Fibroblast of mammary gland (primary cell): ENCODE results near the gene ARMC12.

Source experiments
- DNase-seq: peaks from one replicate; pipeline ENCODE4 v3.0.0-alpha.2; 2010; ENCODE audit warnings: low read depth
- H3K4me3 ChIP-seq: 2 replicates; pipeline ENCODE4 v1.5.1; 2011; ENCODE audit warnings: low read depth, mild to moderate bottlenecking, low read length, moderate library complexity; ENCODE audit not compliant: control insufficient read depth
- TF ChIP-seq, protein P1 (sequence below): conservative IDR thresholded peaks from 2 replicates; pipeline ENCODE4 v1.5.1; 2011; ENCODE audit warnings: low read depth, low read length, inconsistent platforms; ENCODE audit not compliant: control insufficient read depth, insufficient read depth

ARMC12 gene

DNA sequence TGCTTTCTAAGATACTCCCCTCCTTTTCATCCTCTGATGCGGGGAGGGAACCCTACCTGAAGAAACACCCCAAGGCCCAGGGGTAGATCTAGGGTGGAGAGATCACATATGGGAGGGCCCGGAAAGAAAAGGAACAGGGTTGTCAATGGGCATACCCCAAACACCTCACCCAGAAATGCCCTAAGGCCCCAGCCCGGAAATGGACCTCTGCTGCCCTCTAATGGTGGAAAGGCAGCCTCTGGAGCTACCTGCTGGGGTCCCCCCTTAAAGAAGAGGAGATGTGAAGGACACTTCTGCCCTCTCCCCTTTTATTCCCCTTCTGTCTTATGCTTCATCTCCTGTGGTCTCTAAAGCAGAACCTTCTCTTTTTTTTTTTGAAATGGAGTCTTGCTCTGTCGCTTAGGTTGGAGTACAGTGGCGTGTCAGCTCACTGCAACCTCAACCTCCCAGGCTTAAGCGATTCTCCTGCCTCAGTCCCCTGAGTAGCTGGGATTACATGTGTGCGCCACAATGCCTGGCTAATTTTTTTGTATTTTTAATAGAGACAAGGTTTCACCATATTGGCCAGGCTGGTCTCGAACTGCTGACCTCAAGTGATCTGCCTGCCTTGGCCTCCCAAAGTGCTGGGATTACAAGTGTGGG, 458 bp upstream of the ARMC12 start:
- no peak overlapping the region for H3K4me3 ChIP-seq
- DNase-seq = peak; percentile 61
- TF ChIP-seq, protein P1, sequence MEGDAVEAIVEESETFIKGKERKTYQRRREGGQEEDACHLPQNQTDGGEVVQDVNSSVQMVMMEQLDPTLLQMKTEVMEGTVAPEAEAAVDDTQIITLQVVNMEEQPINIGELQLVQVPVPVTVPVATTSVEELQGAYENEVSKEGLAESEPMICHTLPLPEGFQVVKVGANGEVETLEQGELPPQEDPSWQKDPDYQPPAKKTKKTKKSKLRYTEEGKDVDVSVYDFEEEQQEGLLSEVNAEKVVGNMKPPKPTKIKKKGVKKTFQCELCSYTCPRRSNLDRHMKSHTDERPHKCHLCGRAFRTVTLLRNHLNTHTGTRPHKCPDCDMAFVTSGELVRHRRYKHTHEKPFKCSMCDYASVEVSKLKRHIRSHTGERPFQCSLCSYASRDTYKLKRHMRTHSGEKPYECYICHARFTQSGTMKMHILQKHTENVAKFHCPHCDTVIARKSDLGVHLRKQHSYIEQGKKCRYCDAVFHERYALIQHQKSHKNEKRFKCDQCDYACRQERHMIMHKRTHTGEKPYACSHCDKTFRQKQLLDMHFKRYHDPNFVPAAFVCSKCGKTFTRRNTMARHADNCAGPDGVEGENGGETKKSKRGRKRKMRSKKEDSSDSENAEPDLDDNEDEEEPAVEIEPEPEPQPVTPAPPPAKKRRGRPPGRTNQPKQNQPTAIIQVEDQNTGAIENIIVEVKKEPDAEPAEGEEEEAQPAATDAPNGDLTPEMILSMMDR = peak; percentile 95

DNA sequence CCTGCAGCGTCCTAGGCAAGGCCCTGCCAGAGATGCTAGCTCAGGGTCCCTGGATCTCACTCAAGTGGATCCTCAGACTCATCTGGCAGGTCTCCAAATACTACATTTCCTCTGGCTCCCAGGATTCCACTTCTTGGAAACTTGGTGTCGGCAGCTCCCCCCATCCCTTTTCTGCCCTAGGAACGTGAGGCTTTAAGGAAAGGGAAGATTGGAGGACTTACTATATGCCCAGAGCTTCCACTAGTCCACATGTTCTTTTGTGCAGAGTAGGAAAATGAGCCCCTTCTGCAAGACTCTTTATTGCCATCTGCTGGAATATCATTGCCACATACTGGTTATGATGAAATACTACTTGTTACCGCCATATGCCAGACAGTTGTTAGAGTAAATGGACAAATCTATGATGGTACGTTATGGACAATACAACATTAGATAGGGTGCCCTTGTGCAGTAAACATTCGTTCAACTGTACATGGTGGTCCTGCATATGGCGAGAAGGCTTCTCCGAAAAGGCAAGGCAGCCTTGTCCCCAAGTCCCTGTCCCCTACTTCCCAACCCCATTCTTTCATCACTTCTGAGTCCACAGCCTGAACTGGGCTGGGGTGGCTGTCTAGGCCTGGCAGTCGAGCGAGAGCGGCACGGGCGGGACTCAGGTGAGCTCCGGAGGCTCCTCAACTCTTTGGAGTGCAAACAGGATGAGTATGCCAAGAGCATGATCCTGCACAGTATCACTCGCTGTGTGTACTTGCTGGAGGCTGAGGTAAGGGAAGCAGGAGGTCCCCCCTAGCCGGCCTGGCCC, 780 bp downstream of the ARMC12 start:
- DNase-seq = peak; percentile 88
- TF ChIP-seq, protein P1 = peak; percentile 92

DNA sequence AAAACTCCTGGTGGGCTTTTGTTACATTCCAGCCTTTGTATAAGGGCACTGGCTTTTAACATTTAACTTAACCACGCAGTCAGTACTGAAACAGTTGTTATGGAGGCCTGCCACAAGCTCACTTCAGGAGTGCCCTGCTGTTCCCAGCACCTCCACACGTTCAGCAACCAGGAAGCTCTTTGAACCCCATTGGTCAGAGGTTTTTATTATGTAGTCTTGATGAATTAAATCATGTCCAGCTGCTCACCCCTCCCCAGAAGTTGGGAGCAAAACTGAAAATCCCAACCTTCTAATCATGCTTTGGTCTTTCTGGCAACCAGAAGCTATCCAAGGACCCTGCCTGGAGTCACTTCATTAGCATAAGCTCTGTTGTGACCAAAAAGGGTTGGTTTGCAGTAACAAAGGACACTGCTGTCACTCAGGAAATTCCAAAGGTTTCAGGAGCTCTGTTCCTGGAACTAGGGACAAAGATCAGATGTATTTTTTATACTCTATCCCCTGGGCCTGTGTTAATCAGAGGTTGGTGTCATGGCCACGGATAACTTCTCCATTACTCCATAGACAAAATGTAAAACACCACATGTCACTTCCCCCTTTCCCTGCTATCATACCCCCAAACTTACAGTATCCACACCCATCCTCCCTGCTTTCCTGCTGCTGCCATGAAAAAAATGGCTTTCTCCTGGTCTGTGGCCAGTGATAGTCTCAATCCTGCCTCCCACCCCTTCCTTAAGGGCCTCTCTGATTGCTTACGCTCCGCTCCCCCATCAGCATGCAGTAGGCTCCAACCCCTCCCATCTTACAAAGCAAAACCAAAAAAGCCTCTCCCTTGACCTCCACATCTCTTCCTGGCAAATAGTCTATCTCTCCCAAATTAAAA, 3.1 kb downstream of the ARMC12 start:
- no peak for DNase-seq
- TF ChIP-seq, protein P1 = no peak
- no peak overlapping the region for H3K4me3 ChIP-seq

More for the DNA sequence above, 780 bp downstream of the ARMC12 start:
- no peak overlapping the region for H3K4me3 ChIP-seq

DNA sequence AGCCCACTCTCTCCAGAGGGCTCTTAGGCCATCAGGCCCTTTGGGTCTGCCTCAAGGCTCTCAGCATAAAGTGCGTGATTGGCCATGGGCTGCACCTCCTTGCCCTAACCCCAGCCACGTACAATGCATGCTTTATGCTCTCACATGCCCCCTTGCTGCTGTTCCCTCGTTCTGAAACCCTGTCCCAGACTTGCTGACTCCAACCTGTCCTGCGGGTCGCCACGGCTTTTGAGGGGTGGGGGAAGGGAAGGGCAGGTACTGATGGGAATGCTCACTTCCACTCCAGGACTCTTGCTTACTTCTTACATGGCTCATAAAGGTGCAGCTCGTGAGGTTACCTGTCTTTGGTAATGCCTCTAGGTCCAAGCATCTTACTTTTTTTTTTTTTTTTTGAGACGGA, 6.0 kb downstream of the ARMC12 start:
- no peak for DNase-seq
- H3K4me3 ChIP-seq = no peak overlapping the region
- TF ChIP-seq, protein P1 = no peak

DNA sequence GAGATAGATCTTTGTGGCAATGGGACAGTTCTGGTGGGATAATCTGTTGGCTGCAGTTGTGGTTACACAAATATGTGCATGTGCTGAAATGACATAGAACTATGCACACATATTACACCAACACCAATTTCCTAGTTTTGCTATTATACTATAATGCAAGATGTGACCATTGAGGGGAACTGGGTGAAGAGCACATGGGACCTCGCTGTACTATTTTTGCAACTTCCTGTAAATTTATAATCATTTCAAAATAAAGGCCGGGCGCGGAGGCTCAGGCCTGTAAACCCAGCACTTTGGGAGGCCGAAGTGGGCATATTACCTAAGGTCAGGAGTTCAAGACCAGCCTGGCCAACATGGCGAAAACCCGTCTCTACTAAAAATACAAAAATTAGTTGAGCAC, 8.7 kb downstream of the ARMC12 start:
- H3K4me3 ChIP-seq = no peak overlapping the region
- DNase-seq = no peak
- TF ChIP-seq, protein P1 = no peak

DNA sequence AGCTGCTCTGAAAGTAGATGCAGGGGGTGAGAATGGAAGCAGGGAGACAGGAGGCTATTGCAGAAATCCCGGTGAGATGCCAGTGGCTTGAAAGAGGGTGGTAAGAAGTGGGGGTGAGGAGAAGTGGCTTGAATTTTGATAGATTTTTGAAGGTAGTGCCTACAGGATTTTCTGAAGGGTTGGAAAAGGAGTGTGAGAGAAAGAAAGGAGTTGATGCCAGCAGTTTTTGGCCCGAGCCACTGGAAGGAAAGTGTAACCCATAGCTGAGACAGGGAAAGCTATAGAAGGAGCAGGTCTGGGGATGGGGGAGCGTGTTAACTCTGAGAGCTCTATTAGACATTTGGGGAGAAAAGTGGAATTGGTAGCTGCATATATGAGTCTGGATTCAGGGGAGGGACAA, 9.7 kb downstream of the ARMC12 start:
- TF ChIP-seq, protein P1 = no peak
- no peak overlapping the region for H3K4me3 ChIP-seq
- no peak for DNase-seq
